ENCODE results near the gene MTSS2. TPM values are rescaled to one million over a fixed set of nuclear protein-coding genes. Genes with fewer than 3 reads are reported as not detected.

Gene MTSS2
- polyA plus RNA-seq, 1 donor from 2014 or later, result 20.4 TPM

- Histone ChIP-seq H3K27ac (ENCODE audit: low read length) (no peak overlapping the region), H3K36me3 (ENCODE audit: insufficient read depth, low read length) (no peaks in the 10 kb centered on the region), H3K4me3 (ENCODE audit: low read length) (no peak overlapping the region), H3K4me2 (ENCODE audit: low read length) (no peak overlapping the region), H3F3A (ENCODE audit: insufficient read depth, low read length, poor library complexity, severe bottlenecking) (no peaks in the 10 kb centered on the region), H2AFZ (ENCODE audit: low read depth, low read length) (no peak overlapping the region), H3K79me2 (replicated peaks; ENCODE audit: insufficient read depth, low read length) (no peaks in the 10 kb centered on the region), H4K20me1 (ENCODE audit: insufficient read depth) (no peaks in the 10 kb centered on the region), H3K9me2 (ENCODE audit: insufficient read depth, low read length) (no peaks in the 10 kb centered on the region), H3K27me3 (ENCODE audit: insufficient read depth, low read depth, low read length) (no peaks in the 10 kb centered on the region), H3K9ac (ENCODE audit: low read length) (no peak overlapping the region), H3K9me3 (ENCODE audit: low read length) (no peaks in the 10 kb centered on the region)
- TF ChIP-seq MXI1 (conservative IDR thresholded peaks at IDR 0.05; ENCODE audit: poor library complexity, severe bottlenecking), result no peak
- no peak for TF ChIP-seq EZH2 (IDR thresholded peaks at IDR 0.05; ENCODE audit: borderline replicate concordance, insufficient read depth, low read length, poor library complexity, severe bottlenecking)
- TF ChIP-seq RAD21 (conservative IDR thresholded peaks at IDR 0.05), result no peak
- no peak for TF ChIP-seq EP300 (conservative IDR thresholded peaks at IDR 0.05; ENCODE audit: poor library complexity, severe bottlenecking)
- no peak for TF ChIP-seq POLR2AphosphoS5 (IDR thresholded peaks at IDR 0.05)
- no peak for TF ChIP-seq TAF1 (IDR thresholded peaks at IDR 0.05; ENCODE audit: low read depth)
- no peak for TF ChIP-seq CTCF (IDR thresholded peaks at IDR 0.05; ENCODE audit: poor library complexity, severe bottlenecking)
- no peak for TF ChIP-seq SMC3 (conservative IDR thresholded peaks at IDR 0.05; ENCODE audit: poor library complexity)
- no peak for TF ChIP-seq REST (IDR thresholded peaks at IDR 0.05; ENCODE audit: borderline replicate concordance)
These were observed 28.8 kb upstream of the MTSS2 start for GRCh38 chr16:70714581-70715054.

GRCh38 chr16:70713824-70714223 is 28.0 kb upstream of the MTSS2 start:
- TF ChIP-seq POLR2AphosphoS5 (IDR thresholded peaks at IDR 0.05) (no peak), CTCF (IDR thresholded peaks at IDR 0.05; ENCODE audit: poor library complexity, severe bottlenecking) (no peak), TAF1 (IDR thresholded peaks at IDR 0.05; ENCODE audit: low read depth) (no peak), REST (IDR thresholded peaks at IDR 0.05; ENCODE audit: borderline replicate concordance) (no peak), SMC3 (conservative IDR thresholded peaks at IDR 0.05; ENCODE audit: poor library complexity) (no peak), EP300 (conservative IDR thresholded peaks at IDR 0.05; ENCODE audit: poor library complexity, severe bottlenecking) (no peak), RAD21 (conservative IDR thresholded peaks at IDR 0.05) (no peak), EZH2 (IDR thresholded peaks at IDR 0.05; ENCODE audit: borderline replicate concordance, insufficient read depth, low read length, poor library complexity, severe bottlenecking) (no peak)
- Histone ChIP-seq H3K9me3 (ENCODE audit: low read length) (no peaks in the 10 kb centered on the region), H3K4me2 (ENCODE audit: low read length) (no peak overlapping the region), H3K27me3 (ENCODE audit: insufficient read depth, low read depth, low read length) (no peaks in the 10 kb centered on the region), H3F3A (ENCODE audit: insufficient read depth, low read length, poor library complexity, severe bottlenecking) (no peaks in the 10 kb centered on the region), H3K4me3 (ENCODE audit: low read length) (no peak overlapping the region), H3K9ac (ENCODE audit: low read length) (no peak overlapping the region), H3K9me2 (ENCODE audit: insufficient read depth, low read length) (no peaks in the 10 kb centered on the region), H3K27ac (ENCODE audit: low read length) (no peak overlapping the region), H3K36me3 (ENCODE audit: insufficient read depth, low read length) (no peaks in the 10 kb centered on the region), H2AFZ (ENCODE audit: low read depth, low read length) (no peak overlapping the region), H4K20me1 (ENCODE audit: insufficient read depth) (no peaks in the 10 kb centered on the region), H3K79me2 (replicated peaks; ENCODE audit: insufficient read depth, low read length) (no peaks in the 10 kb centered on the region)
